A673 (cell line): Measurements from ENCODE around the gene OS9. TPM values are rescaled to one million over a fixed set of nuclear protein-coding genes. Genes with fewer than 3 reads are reported as not detected.

ENCODE experiments used
- BruUV-seq: library from RNA; stranded (reverse); fragments of 400-500 nt; replicated peaks from 2 replicates; lab custom pipeline; 2021; lab: Mats Ljungman, UMichigan
- CTCF ChIA-PET: fragments of 300-600 bp; sonication (Branson Sonifier 250); formaldehyde crosslinking; loops from one replicate; lab custom pipeline; 2022; ENCODE audit warnings: antibody characterized with exemption; lab: Charles Lee
- POLR2A ChIA-PET: fragments of 300-600 bp; sonication (Branson Sonifier 250); formaldehyde crosslinking; loops from one replicate; lab custom pipeline; 2022; ENCODE audit warnings: antibody characterized with exemption; ENCODE audit not compliant: low non-redundant PET; lab: Charles Lee
- DNase-seq: peaks from one replicate; pipeline ENCODE4 v3.0.0-alpha.2; 2015; ENCODE audit warnings: low spot score
- H3K27ac ChIP-seq: fragments of 200-600 bp; sonication (generic); 2 replicates; pipeline ENCODE4 v1.5.1; 2016; ENCODE audit warnings: mixed run types, low read depth, mild to moderate bottlenecking, mixed read lengths, antibody characterized with exemption, low read length; ENCODE audit not compliant: poor library complexity, severe bottlenecking
- H3K27me3 ChIP-seq: fragments of 200-600 bp; sonication (generic); replicated peaks from 2 replicates; pipeline ENCODE4 v1.6.1; 2017; ENCODE audit warnings: mixed run types, low read depth, mild to moderate bottlenecking, mixed read lengths, antibody characterized with exemption, low read length; ENCODE audit not compliant: insufficient read depth, poor library complexity
- H3K36me3 ChIP-seq: fragments of 200-600 bp; sonication (generic); 2 replicates; pipeline ENCODE4 v1.6.1; 2016; ENCODE audit warnings: mixed run types, mild to moderate bottlenecking, mixed read lengths, antibody characterized with exemption, low read length; ENCODE audit not compliant: insufficient read depth, poor library complexity, severe bottlenecking
- H3K4me1 ChIP-seq: fragments of 200-600 bp; sonication (generic); 2 replicates; pipeline ENCODE4 v1.6.1; 2017; ENCODE audit warnings: mixed run types, mild to moderate bottlenecking, mixed read lengths, antibody characterized with exemption, low read length; ENCODE audit not compliant: insufficient read depth, poor library complexity, severe bottlenecking
- H3K4me3 ChIP-seq: fragments of 200-600 bp; sonication (generic); 2 replicates; pipeline ENCODE4 v1.5.1; 2016; ENCODE audit warnings: low read depth, mixed run types, mild to moderate bottlenecking, mixed read lengths, low read length; ENCODE audit not compliant: poor library complexity, severe bottlenecking
- H3K9me3 ChIP-seq: fragments of 200-600 bp; sonication (generic); 2 replicates; pipeline ENCODE4 v1.6.1; 2016; ENCODE audit warnings: mixed run types, low read depth, mild to moderate bottlenecking, mixed read lengths, antibody characterized with exemption, low read length; ENCODE audit not compliant: poor library complexity, severe bottlenecking
- CTCF ChIP-seq: fragments of 300-800, 200-600 bp; sonication (generic); conservative IDR thresholded peaks from 2 replicates; pipeline ENCODE4 v1.5.1; 2017; ENCODE audit warnings: low read depth, mild to moderate bottlenecking, antibody characterized with exemption, low read length, moderate library complexity, mixed read lengths
- EZH2 ChIP-seq: fragments of 200-600 bp; sonication (generic); IDR thresholded peaks from 2 replicates; pipeline ENCODE4 v1.6.1; 2017; ENCODE audit warnings: borderline replicate concordance, low read depth, mild to moderate bottlenecking, mixed read lengths, antibody characterized with exemption, low read length; ENCODE audit not compliant: poor library complexity, severe bottlenecking
- intact Hi-C: fragments of 100-400 bp; cut with micrococcal nuclease; formaldehyde crosslinking; loops from one replicate; pipeline ENCODE4 v1.10.0; 2022; ENCODE audit not compliant: unreplicated experiment
- total RNA-seq: library from RNA; stranded (reverse); gene quantifications from 2 replicates; pipeline ENCODE4 v1.2.3, GENCODE V29; 2021

OS9 gene
- total RNA-seq, 1 experiment from 2014 or later, result 142 TPM

GRCh38 chr12:57765003-57765697 lies 71.2 kb downstream of the OS9 start:
- BruUV-seq, result no TSS peak
- Histone ChIP-seq H3K4me1 (peaks cover 31% of the 10 kb centered on the region), H3K9me3 (no peaks in the 10 kb centered on the region), H3K27me3 (peaks cover 30% of the 10 kb centered on the region), H3K36me3 (peaks cover 6% of the 10 kb centered on the region), H3K27ac (no peak overlapping the region), H3K4me3 (peak overlapping the region; percentile 40)
- TF ChIP-seq CTCF (peak; percentile 59), EZH2 (peak; percentile 99)
- intact Hi-C loops, result no loop called here
- peak; percentile 55 for DNase-seq
- ChIA-PET POLR2A (interaction anchor here (0.6 kb wide), 1 partner anchor 22 kb away, joined by 3 read pairs; no protein-coding TSS in a partner anchor), CTCF (interaction anchor here (2.2 kb wide), 1 partner anchor 9 kb away, joined by 10 read pairs; no protein-coding TSS in a partner anchor)

DNA sequence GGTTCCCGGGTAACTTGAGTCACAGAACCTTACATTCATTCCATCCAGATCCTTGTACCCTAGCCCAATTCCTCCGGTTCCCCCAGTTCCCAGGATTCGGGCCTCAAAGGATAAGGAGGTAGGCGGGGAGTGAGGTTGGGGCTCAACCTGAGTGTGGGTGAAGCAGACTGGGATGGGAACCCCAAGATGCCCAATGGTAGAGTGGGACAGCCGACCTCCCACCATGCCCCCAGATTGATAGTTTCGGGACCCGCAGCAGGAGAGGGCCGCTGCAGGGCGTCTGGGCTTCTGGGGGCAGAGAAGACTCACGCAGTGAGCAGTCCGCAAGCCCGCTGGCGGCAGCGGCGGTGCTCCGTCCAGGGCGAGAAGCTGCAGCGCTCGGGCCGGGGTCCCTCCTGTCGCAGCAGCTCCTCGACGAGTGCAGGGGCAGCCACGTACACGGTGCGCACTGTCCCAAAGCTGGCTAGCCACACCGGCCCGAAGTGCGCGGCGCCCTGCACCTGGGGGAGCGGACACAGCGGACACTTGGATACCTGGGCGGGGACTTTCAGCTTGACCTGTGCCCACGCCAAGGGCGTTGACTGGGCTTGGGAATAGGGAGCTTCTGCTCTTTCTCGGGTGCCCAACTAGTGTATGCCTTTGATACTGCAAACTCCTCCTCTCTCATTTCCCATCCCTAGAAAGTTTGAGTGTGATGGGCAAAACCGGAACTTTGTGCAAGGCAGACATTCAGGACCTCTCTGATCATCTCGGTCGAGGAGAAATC lies 71.9 kb downstream of the OS9 start:
- CTCF ChIA-PET, result interaction anchor here (2.2 kb wide), 1 partner anchor 9 kb away, joined by 10 read pairs; no protein-coding TSS in a partner anchor
- H3K4me1 ChIP-seq, result peaks cover 31% of the 10 kb centered on the region
- no peak for DNase-seq
- H3K9me3 ChIP-seq, result no peaks in the 10 kb centered on the region
- intact Hi-C loops, result no loop called here
- BruUV-seq, result no TSS peak
- peaks cover 30% of the 10 kb centered on the region for H3K27me3 ChIP-seq
- no peak overlapping the region for H3K27ac ChIP-seq
- peak overlapping the region; percentile 40 for H3K4me3 ChIP-seq
- TF ChIP-seq CTCF, result no peak
- peak; percentile 31 for TF ChIP-seq EZH2
- POLR2A ChIA-PET, result no interaction called here
- H3K36me3 ChIP-seq, result peaks cover 6% of the 10 kb centered on the region

GRCh38 chr12:57766464-57767304 lies 72.8 kb downstream of the OS9 start, which contains the start of gene CYP27B1:
TSS of gene CYP27B1 (minus strand) at chr12:57767078. CDS start at chr12:57767041, 37 bp downstream.
- Histone ChIP-seq H3K9me3 (no peaks in the 10 kb centered on the region), H3K4me1 (peaks cover 31% of the 10 kb centered on the region), H3K36me3 (peaks cover 6% of the 10 kb centered on the region), H3K27me3 (peaks cover 30% of the 10 kb centered on the region), H3K27ac (no peak within 1 kb of the TSS), H3K4me3 (peak within 1 kb of the TSS; percentile 40)
- TF ChIP-seq CTCF (no peak), EZH2 (no peak)
- ChIA-PET CTCF (interaction anchor here (2.2 kb wide), 1 partner anchor 10 kb away, joined by 10 read pairs; no protein-coding TSS in a partner anchor), POLR2A (interaction anchor here (0.5 kb wide), 1 partner anchor 9 kb away, joined by 8 read pairs; no protein-coding TSS in a partner anchor)
- DNase-seq, result peak; percentile 84
- BruUV-seq, result no TSS peak
- intact Hi-C loops, result no loop called here
